GM12891 (cell line): ENCODE results near the gene ABHD17A.

Source experiments
- POLR2A ChIP-seq: IDR thresholded peaks from 2 replicates; pipeline ENCODE4 v1.6.1; 2011; ENCODE audit warnings: low read depth, low read length, control low read depth
- POLR2AphosphoS5 ChIP-seq: IDR thresholded peaks from 2 replicates; pipeline ENCODE4 v1.6.1; 2011; ENCODE audit warnings: low read depth, low read length, control low read depth
- SPI1 ChIP-seq: IDR thresholded peaks from 2 replicates; pipeline ENCODE4 v1.6.1; 2011; ENCODE audit warnings: low read depth, low read length, control low read depth
- TAF1 ChIP-seq: IDR thresholded peaks from 2 replicates; pipeline ENCODE4 v1.6.1; 2011; ENCODE audit warnings: low read depth, low read length, control low read depth

- TF ChIP-seq POLR2AphosphoS5 (peak; percentile 86), TAF1 (peak; percentile 96), POLR2A (peak; percentile 80), SPI1 (no peak)
Observed at GRCh38 chr19:1848399-1849131, 36.7 kb downstream of the ABHD17A start, which contains the start of gene REXO1.
